Renal cortex interstitium (tissue), 11 donors: ENCODE measurements around the gene ALK. TPM values are rescaled to one million over a fixed set of nuclear protein-coding genes. Genes with fewer than 3 reads are reported as not detected.

Experiments used
- DNase-seq, 11 donors: peaks; one replicate each; pipeline ENCODE4 v3.0.0-alpha.2; 2013; ENCODE audit warnings: low read depth in 9 of 11, low spot score in 4 of 11; ENCODE audit errors: extremely low read depth in 1 of 11
- polyA plus RNA-seq, 3 donors: library from polyadenylated mRNA; unstranded; fragments of 120-200 nt; gene quantifications; one replicate each; pipeline ENCODE4 v1.2.1, GENCODE V29; 2013; ENCODE audit not compliant: insufficient read length in 3 of 3

ALK gene
- polyA plus RNA-seq, 3 donors = 0.17 to 0.60 (median 0.35) TPM

- no peak for DNase-seq
Measured at GRCh38 chr2:29810956-29811355, 110.4 kb downstream of the ALK start.

GRCh38 chr2:29808321-29808720 is 113.1 kb downstream of the ALK start:
- DNase-seq = no peak

- DNase-seq = no peak
Measured at GRCh38 chr2:29807082-29807481, 114.3 kb downstream of the ALK start.

- no peak for DNase-seq
Measured at GRCh38 chr2:29806461-29806860, 114.9 kb downstream of the ALK start.

- no peak for DNase-seq
Measured at GRCh38 chr2:29804671-29805070, 116.7 kb downstream of the ALK start.

GRCh38 chr2:29803537-29803936 is 117.8 kb downstream of the ALK start:
- no peak for DNase-seq

GRCh38 chr2:29802986-29803385 is 118.4 kb downstream of the ALK start:
- no peak for DNase-seq

GRCh38 chr2:29799628-29800027 is 121.8 kb downstream of the ALK start:
- DNase-seq = no peak

GRCh38 chr2:29797916-29798315 is 123.5 kb downstream of the ALK start:
- no peak for DNase-seq

- no peak for DNase-seq
Measured at GRCh38 chr2:29796446-29796845, 124.9 kb downstream of the ALK start.

GRCh38 chr2:29789911-29790485 is 131.4 kb downstream of the ALK start:
- DNase-seq = no peak

GRCh38 chr2:29787473-29788465 is 133.6 kb downstream of the ALK start:
- DNase-seq = no peak

GRCh38 chr2:29786361-29786760 is 135.0 kb downstream of the ALK start:
- no peak for DNase-seq

GRCh38 chr2:29783666-29784065 is 137.7 kb downstream of the ALK start:
- DNase-seq = no peak

- DNase-seq = peak in 6 of 11 donors; percentile 7 to 56 (median 33)
Measured at GRCh38 chr2:29782549-29783458, 138.6 kb downstream of the ALK start.

GRCh38 chr2:29782087-29782486 is 139.3 kb downstream of the ALK start:
- DNase-seq = no peak

- no peak for DNase-seq
Measured at GRCh38 chr2:29780906-29781305, 140.5 kb downstream of the ALK start.

GRCh38 chr2:29777161-29777560 is 144.2 kb downstream of the ALK start:
- DNase-seq = no peak

- no peak for DNase-seq
Measured at GRCh38 chr2:29776406-29776805, 145.0 kb downstream of the ALK start.
